ENCODE data around the gene APOBEC3B. TPM values are rescaled to one million over a fixed set of nuclear protein-coding genes. Genes with fewer than 3 reads are reported as not detected.

APOBEC3B gene
- total and polyA plus RNA-seq, 9 of the 15 experiments (the other 6 are each of a cell fraction or from before 2014, with no cell fraction given), result 5.9 to 166 (median 43.2) TPM

DNA sequence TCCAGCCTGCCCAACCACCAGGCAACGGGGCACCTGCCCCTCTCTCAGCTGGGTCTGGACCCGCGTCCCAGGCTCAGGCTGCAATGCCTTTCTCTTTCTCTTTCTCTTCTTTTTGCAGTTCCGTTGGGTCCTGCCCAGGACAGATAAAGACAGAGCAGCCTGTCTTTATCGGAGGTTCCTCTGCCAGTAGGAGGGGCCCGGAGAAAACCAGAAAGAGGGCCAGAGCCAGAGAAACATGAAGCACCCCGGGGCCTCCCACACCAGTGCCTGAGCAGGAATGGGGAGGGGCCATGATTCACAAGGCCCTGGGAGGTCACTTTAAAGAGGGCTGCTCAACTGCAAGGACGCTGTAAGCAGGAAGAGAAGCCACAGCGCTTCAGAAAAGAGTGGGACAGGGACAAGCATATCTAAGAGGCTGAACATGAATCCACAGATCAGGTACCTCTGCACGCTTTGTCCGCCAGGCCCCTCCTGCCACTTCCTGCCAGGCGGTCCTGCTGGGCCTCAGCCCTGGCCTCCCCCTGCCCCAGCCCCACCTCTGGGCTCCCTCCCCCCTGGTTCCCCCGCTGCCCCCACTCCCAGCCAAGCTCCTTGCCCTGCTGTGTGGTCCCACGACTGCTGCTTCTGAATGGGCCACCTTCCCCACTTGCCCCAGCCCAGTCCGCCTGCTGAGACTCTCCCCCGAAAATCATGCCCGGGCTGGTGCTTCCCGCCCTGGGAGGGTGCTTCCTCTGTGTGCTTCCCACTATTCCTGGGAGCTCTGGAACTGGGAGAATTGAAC, 32.0 kb downstream of the APOBEC3B start, which contains the start of gene APOBEC3C (continued):
- TF ChIP-seq ARID4B (CRISPR knock-in tag; IDR thresholded peaks at IDR 0.05) (peak; percentile 69), SP1 (CRISPR knock-in tag; IDR thresholded peaks at IDR 0.05) (peak; percentile 16; the same call in 1 of the 2 replicates), EP400 (IDR thresholded peaks at IDR 0.05) (peak; percentile 43; the same call in 1 of the 2 replicates), ASH1L (IDR thresholded peaks at IDR 0.05; ENCODE audit: borderline replicate concordance, low read depth, partially characterized antibody) (no peak), NRF1 (conservative IDR thresholded peaks at IDR 0.05 in 1 of 2, IDR thresholded peaks at IDR 0.05 in 1 of 2) (peak; percentile 60 to 69), FOXK1 (CRISPR knock-in tag; IDR thresholded peaks at IDR 0.05; ENCODE audit: borderline replicate concordance) (no peak), U2AF1 (optimal IDR thresholded peaks at IDR 0.05; ENCODE audit: low read depth, low read length) (no peak)
- TF ChIP-seq, protein P1, sequence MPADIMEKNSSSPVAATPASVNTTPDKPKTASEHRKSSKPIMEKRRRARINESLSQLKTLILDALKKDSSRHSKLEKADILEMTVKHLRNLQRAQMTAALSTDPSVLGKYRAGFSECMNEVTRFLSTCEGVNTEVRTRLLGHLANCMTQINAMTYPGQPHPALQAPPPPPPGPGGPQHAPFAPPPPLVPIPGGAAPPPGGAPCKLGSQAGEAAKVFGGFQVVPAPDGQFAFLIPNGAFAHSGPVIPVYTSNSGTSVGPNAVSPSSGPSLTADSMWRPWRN (IDR thresholded peaks at IDR 0.05; ENCODE audit: low read depth), result no peak
- TF ChIP-seq, protein P2, sequence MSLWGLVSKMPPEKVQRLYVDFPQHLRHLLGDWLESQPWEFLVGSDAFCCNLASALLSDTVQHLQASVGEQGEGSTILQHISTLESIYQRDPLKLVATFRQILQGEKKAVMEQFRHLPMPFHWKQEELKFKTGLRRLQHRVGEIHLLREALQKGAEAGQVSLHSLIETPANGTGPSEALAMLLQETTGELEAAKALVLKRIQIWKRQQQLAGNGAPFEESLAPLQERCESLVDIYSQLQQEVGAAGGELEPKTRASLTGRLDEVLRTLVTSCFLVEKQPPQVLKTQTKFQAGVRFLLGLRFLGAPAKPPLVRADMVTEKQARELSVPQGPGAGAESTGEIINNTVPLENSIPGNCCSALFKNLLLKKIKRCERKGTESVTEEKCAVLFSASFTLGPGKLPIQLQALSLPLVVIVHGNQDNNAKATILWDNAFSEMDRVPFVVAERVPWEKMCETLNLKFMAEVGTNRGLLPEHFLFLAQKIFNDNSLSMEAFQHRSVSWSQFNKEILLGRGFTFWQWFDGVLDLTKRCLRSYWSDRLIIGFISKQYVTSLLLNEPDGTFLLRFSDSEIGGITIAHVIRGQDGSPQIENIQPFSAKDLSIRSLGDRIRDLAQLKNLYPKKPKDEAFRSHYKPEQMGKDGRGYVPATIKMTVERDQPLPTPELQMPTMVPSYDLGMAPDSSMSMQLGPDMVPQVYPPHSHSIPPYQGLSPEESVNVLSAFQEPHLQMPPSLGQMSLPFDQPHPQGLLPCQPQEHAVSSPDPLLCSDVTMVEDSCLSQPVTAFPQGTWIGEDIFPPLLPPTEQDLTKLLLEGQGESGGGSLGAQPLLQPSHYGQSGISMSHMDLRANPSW (CRISPR knock-in tag; IDR thresholded peaks at IDR 0.05), result no peak
- TF ChIP-seq, protein P3, sequence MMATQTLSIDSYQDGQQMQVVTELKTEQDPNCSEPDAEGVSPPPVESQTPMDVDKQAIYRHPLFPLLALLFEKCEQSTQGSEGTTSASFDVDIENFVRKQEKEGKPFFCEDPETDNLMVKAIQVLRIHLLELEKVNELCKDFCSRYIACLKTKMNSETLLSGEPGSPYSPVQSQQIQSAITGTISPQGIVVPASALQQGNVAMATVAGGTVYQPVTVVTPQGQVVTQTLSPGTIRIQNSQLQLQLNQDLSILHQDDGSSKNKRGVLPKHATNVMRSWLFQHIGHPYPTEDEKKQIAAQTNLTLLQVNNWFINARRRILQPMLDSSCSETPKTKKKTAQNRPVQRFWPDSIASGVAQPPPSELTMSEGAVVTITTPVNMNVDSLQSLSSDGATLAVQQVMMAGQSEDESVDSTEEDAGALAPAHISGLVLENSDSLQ (IDR thresholded peaks at IDR 0.05), result no peak; the same call in 1 of the 2 replicates
- TF ChIP-seq, protein P4, sequence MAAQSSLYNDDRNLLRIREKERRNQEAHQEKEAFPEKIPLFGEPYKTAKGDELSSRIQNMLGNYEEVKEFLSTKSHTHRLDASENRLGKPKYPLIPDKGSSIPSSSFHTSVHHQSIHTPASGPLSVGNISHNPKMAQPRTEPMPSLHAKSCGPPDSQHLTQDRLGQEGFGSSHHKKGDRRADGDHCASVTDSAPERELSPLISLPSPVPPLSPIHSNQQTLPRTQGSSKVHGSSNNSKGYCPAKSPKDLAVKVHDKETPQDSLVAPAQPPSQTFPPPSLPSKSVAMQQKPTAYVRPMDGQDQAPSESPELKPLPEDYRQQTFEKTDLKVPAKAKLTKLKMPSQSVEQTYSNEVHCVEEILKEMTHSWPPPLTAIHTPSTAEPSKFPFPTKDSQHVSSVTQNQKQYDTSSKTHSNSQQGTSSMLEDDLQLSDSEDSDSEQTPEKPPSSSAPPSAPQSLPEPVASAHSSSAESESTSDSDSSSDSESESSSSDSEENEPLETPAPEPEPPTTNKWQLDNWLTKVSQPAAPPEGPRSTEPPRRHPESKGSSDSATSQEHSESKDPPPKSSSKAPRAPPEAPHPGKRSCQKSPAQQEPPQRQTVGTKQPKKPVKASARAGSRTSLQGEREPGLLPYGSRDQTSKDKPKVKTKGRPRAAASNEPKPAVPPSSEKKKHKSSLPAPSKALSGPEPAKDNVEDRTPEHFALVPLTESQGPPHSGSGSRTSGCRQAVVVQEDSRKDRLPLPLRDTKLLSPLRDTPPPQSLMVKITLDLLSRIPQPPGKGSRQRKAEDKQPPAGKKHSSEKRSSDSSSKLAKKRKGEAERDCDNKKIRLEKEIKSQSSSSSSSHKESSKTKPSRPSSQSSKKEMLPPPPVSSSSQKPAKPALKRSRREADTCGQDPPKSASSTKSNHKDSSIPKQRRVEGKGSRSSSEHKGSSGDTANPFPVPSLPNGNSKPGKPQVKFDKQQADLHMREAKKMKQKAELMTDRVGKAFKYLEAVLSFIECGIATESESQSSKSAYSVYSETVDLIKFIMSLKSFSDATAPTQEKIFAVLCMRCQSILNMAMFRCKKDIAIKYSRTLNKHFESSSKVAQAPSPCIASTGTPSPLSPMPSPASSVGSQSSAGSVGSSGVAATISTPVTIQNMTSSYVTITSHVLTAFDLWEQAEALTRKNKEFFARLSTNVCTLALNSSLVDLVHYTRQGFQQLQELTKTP (IDR thresholded peaks at IDR 0.05; ENCODE audit: low read depth in 1 of 2, partially characterized antibody in 2 of 2), result peak in 1 of 2 experiments; percentile 72

Measured in K562 (cell line).